Measurements from ENCODE around the gene KCNJ18. TPM values are rescaled to one million over a fixed set of nuclear protein-coding genes. Genes with fewer than 3 reads are reported as not detected.
"Not testable (repeated sequence)": the region's sequence is repeated elsewhere in the genome, so short reads cannot be mapped to it uniquely, and the experiment has no call there.

The KCNJ18 gene
- not detected for total RNA-seq
- not detected for polyA plus RNA-seq (ENCODE audit: insufficient read length in 2 of 2)
- long read RNA-seq, donor 1 = 0 reads
- long read RNA-seq, donor 2 = 0 reads
- long read RNA-seq, donor 3 = 0 reads
- long read RNA-seq, donor 4 = 0 reads

DNA sequence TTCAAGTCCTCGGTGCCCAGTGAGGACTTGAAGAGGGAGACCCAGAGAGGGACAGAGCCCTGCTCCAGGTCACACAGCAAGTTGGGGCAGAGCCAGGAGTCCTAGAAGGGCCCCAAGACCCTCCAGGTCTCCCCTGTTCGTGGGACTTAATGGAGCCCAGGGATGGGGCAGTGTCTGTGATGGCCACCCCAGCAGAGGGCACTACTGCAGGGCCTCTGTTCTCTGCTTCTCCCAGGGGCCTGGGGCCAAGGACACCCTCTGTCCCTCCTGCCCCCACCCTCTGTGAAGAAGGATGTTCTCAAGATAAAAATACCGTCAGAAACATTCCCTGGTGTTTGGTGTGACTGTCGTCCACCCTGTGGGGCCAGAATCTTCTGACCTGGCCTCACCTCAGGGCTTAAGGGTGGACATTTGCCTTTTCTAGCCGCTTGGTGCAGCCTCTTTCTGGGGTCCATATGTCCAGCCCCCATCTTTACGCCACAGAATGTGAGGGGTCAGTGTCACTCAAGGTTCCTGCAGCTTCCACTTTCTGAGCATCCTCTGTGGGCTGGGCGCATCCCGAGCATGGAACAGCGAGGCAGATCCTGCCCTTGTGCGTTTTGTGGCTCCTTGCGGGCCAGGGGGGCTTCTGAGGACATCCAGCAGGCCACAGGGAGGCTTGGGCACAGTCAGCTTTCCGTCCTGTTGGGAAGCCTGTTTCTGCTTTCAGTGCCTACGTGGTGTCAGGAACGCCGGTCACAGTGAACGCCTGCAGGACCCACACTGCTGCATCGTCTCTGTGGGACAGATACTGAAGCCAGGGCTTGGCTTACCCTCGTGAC, at the start of gene KCNJ18:
Gene KCNJ18, plus strand, starts transcription at position 641 of the 821 bp plus-strand sequence. CDS start 10,264 bp downstream, outside the sequence.
- not testable (repeated sequence) for H3K27ac ChIP-seq (ENCODE audit: low read depth, low read length); H3K9me3 ChIP-seq (ENCODE audit: control insufficient read depth, insufficient read depth, low read length); H3K27me3 ChIP-seq (ENCODE audit: control insufficient read depth, insufficient read depth, low read length); H3K4me1 ChIP-seq (ENCODE audit: control insufficient read depth, insufficient read depth, low read length); H3K4me3 ChIP-seq (ENCODE audit: low read depth, low read length); H3K36me3 ChIP-seq (ENCODE audit: control insufficient read depth, insufficient read depth, low read length); DNase-seq (ENCODE audit: low read depth in 4 of 6, low spot score in 6 of 6)
- 79% methylated on average over 6 of the region's 18 CpGs for WGBS (ENCODE audit: insufficient coverage)

GRCh38 chr17:21648125-21648524, 44.2 kb upstream of the KCNJ18 start:
- H3K9me3 ChIP-seq (ENCODE audit: control insufficient read depth, insufficient read depth, low read length); H3K27me3 ChIP-seq (ENCODE audit: control insufficient read depth, insufficient read depth, low read length); DNase-seq (ENCODE audit: low read depth in 4 of 6, low spot score in 6 of 6); H3K4me1 ChIP-seq (ENCODE audit: control insufficient read depth, insufficient read depth, low read length); H3K36me3 ChIP-seq (ENCODE audit: control insufficient read depth, insufficient read depth, low read length); H3K4me3 ChIP-seq (ENCODE audit: low read depth, low read length); H3K27ac ChIP-seq (ENCODE audit: low read depth, low read length): not testable (repeated sequence)
- 83% methylated on average over 5 of the region's 6 CpGs for WGBS (ENCODE audit: insufficient coverage)

DNA sequence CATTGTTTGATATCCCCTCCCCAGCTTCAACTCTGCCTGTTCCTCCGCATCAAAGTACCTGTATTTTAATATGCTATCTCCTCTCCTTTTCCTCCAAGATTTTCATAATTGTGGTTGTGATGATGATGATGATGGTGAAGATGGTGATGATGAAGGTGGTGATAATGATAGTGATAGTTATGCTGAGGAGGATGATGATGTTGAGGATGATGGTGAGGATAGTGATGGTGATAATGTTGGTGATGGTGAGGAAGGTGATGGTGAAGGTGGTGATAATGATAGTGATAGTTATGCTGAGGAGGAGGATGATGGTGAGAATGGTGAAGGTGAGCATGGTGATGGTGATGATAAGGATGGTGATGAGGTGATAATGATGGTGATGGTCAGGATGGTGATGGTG, 42.3 kb upstream of the KCNJ18 start:
- not testable (repeated sequence) for H3K27ac ChIP-seq (ENCODE audit: low read depth, low read length); H3K4me1 ChIP-seq (ENCODE audit: control insufficient read depth, insufficient read depth, low read length); H3K27me3 ChIP-seq (ENCODE audit: control insufficient read depth, insufficient read depth, low read length); DNase-seq (ENCODE audit: low read depth in 4 of 6, low spot score in 6 of 6); H3K4me3 ChIP-seq (ENCODE audit: low read depth, low read length); H3K9me3 ChIP-seq (ENCODE audit: control insufficient read depth, insufficient read depth, low read length); H3K36me3 ChIP-seq (ENCODE audit: control insufficient read depth, insufficient read depth, low read length)
- WGBS (ENCODE audit: insufficient coverage) = no CpG with 5 or more reads among the region's 1 CpG

DNA sequence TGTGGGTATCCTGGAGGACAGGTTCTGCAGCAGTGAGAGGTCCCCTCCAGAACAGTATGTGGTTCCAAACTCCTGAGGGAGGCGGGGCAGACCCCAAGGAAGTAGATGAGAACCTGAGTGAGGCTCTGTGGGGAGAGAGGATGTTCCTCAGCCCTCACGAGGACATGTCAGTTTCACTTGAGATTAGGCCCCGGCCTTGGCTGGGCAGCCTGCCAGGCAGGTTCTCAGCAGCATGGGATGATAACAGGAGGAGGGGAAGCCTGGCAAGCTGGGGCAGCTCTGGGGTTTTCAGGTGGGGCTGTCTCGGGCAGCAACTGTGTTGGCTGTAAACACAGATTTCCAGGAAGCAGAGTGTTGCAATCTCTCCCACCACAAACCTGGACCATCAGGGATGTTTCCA, 40.3 kb upstream of the KCNJ18 start:
- not testable (repeated sequence) for H3K27ac ChIP-seq (ENCODE audit: low read depth, low read length); H3K4me3 ChIP-seq (ENCODE audit: low read depth, low read length); H3K36me3 ChIP-seq (ENCODE audit: control insufficient read depth, insufficient read depth, low read length); H3K9me3 ChIP-seq (ENCODE audit: control insufficient read depth, insufficient read depth, low read length); DNase-seq (ENCODE audit: low read depth in 4 of 6, low spot score in 6 of 6); H3K4me1 ChIP-seq (ENCODE audit: control insufficient read depth, insufficient read depth, low read length); H3K27me3 ChIP-seq (ENCODE audit: control insufficient read depth, insufficient read depth, low read length)
- 46% methylated on average over 2 of the region's 4 CpGs for WGBS (ENCODE audit: insufficient coverage)

- 100% methylated on average over 4 of the region's 10 CpGs for WGBS (ENCODE audit: insufficient coverage)
- not testable (repeated sequence) for H3K27ac ChIP-seq (ENCODE audit: low read depth, low read length); H3K27me3 ChIP-seq (ENCODE audit: control insufficient read depth, insufficient read depth, low read length)
These were observed 39.1 kb upstream of the KCNJ18 start for GRCh38 chr17:21653211-21653610.

GRCh38 chr17:21656518-21657309, 35.6 kb upstream of the KCNJ18 start:
- not testable (repeated sequence) for DNase-seq (ENCODE audit: low read depth in 4 of 6, low spot score in 6 of 6); H3K4me3 ChIP-seq (ENCODE audit: low read depth, low read length); H3K27ac ChIP-seq (ENCODE audit: low read depth, low read length); H3K4me1 ChIP-seq (ENCODE audit: control insufficient read depth, insufficient read depth, low read length); H3K27me3 ChIP-seq (ENCODE audit: control insufficient read depth, insufficient read depth, low read length); H3K9me3 ChIP-seq (ENCODE audit: control insufficient read depth, insufficient read depth, low read length); H3K36me3 ChIP-seq (ENCODE audit: control insufficient read depth, insufficient read depth, low read length)
- WGBS (ENCODE audit: insufficient coverage) = 57% methylated on average over 39 of the region's 47 CpGs

More at GRCh38 chr17:21653211-21653610, 39.1 kb upstream of the KCNJ18 start:
- not testable (repeated sequence) for DNase-seq (ENCODE audit: low read depth in 4 of 6, low spot score in 6 of 6); H3K36me3 ChIP-seq (ENCODE audit: control insufficient read depth, insufficient read depth, low read length); H3K4me1 ChIP-seq (ENCODE audit: control insufficient read depth, insufficient read depth, low read length); H3K9me3 ChIP-seq (ENCODE audit: control insufficient read depth, insufficient read depth, low read length); H3K4me3 ChIP-seq (ENCODE audit: low read depth, low read length)

DNA sequence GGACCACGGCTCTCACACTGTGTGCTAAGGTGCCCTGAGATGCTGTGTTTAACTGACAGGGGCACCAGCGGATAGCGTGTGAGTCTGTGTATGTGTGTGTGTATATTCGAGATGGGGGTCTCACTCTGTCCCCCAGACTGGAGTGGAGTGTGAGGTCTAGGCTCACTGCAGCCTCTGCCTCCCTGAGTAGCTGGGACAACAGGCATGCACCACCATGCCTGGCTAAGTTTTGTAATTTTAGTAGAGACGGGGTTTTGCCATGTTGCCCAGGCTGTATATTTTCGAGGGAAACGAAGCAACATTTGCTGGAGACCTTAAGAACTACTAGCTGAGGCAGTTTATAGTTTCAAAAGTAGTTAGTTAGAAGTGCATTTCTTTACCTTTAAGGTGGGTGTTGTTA, 32.7 kb upstream of the KCNJ18 start:
- WGBS (ENCODE audit: insufficient coverage) = 42% methylated on average over 3 of the region's 7 CpGs
- not testable (repeated sequence) for H3K27me3 ChIP-seq (ENCODE audit: control insufficient read depth, insufficient read depth, low read length); H3K36me3 ChIP-seq (ENCODE audit: control insufficient read depth, insufficient read depth, low read length); H3K27ac ChIP-seq (ENCODE audit: low read depth, low read length); H3K9me3 ChIP-seq (ENCODE audit: control insufficient read depth, insufficient read depth, low read length); H3K4me3 ChIP-seq (ENCODE audit: low read depth, low read length); H3K4me1 ChIP-seq (ENCODE audit: control insufficient read depth, insufficient read depth, low read length); DNase-seq (ENCODE audit: low read depth in 4 of 6, low spot score in 6 of 6)

GRCh38 chr17:21661455-21661854, 30.9 kb upstream of the KCNJ18 start:
- H3K9me3 ChIP-seq (ENCODE audit: control insufficient read depth, insufficient read depth, low read length); H3K4me3 ChIP-seq (ENCODE audit: low read depth, low read length); H3K36me3 ChIP-seq (ENCODE audit: control insufficient read depth, insufficient read depth, low read length); H3K27ac ChIP-seq (ENCODE audit: low read depth, low read length); H3K4me1 ChIP-seq (ENCODE audit: control insufficient read depth, insufficient read depth, low read length); DNase-seq (ENCODE audit: low read depth in 4 of 6, low spot score in 6 of 6); H3K27me3 ChIP-seq (ENCODE audit: control insufficient read depth, insufficient read depth, low read length): not testable (repeated sequence)
- no CpG with 5 or more reads among the region's 1 CpG for WGBS (ENCODE audit: insufficient coverage)

- DNase-seq (ENCODE audit: low read depth in 4 of 6, low spot score in 6 of 6); H3K4me3 ChIP-seq (ENCODE audit: low read depth, low read length); H3K27ac ChIP-seq (ENCODE audit: low read depth, low read length); H3K36me3 ChIP-seq (ENCODE audit: control insufficient read depth, insufficient read depth, low read length); H3K4me1 ChIP-seq (ENCODE audit: control insufficient read depth, insufficient read depth, low read length); H3K9me3 ChIP-seq (ENCODE audit: control insufficient read depth, insufficient read depth, low read length); H3K27me3 ChIP-seq (ENCODE audit: control insufficient read depth, insufficient read depth, low read length): not testable (repeated sequence)
- 89% methylated on average over 1 of the region's 3 CpGs for WGBS (ENCODE audit: insufficient coverage)
These were observed 29.2 kb upstream of the KCNJ18 start for GRCh38 chr17:21663166-21663565.
